ENCODE measurements around the gene MAMSTR.

The MAMSTR gene

DNA sequence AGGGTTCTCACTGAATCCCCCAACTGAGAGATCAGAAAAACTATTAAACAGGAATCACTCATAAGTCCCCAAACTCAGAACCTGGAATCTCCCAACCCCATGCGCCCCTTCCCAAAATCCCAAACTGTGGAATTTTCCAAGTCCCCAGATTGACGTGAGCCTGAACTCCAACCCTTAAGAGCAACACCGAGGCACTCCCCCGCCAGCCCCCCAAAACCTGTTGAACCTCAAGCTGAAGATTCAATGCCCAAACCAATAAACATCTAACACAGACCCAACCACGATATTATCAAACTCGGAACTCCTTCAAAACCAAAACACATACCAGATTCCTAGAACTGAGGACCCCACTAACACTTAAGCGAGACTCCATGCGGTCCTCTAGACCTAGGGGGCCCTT lies 26.6 kb upstream of the MAMSTR start:
- no peak for DNase-seq (ENCODE audit: low spot score)

- peak; percentile 66 for DNase-seq (ENCODE audit: low spot score)
Observed at GRCh38 chr19:48745208-48745995, 25.9 kb upstream of the MAMSTR start.

DNA sequence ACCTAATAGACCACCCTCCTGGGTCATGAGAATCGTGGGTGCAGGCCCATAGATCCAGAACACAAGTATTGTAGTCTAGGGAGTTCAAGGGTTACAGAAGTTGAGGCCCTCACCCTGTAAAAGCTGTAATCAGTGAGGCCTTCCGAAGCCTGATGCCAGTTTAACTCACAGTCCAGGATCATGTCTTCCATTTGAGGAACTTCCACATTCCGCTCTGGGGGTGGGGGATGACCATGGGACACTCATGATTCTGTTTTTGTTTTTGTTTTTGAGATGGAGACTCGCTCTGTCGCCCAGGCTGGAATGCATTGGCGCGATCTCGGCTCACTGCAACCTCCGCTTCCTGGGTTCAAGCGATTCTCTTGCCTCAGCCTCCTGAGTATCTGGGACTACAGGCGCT lies 22.6 kb upstream of the MAMSTR start:
- no peak for DNase-seq (ENCODE audit: low spot score)

DNA sequence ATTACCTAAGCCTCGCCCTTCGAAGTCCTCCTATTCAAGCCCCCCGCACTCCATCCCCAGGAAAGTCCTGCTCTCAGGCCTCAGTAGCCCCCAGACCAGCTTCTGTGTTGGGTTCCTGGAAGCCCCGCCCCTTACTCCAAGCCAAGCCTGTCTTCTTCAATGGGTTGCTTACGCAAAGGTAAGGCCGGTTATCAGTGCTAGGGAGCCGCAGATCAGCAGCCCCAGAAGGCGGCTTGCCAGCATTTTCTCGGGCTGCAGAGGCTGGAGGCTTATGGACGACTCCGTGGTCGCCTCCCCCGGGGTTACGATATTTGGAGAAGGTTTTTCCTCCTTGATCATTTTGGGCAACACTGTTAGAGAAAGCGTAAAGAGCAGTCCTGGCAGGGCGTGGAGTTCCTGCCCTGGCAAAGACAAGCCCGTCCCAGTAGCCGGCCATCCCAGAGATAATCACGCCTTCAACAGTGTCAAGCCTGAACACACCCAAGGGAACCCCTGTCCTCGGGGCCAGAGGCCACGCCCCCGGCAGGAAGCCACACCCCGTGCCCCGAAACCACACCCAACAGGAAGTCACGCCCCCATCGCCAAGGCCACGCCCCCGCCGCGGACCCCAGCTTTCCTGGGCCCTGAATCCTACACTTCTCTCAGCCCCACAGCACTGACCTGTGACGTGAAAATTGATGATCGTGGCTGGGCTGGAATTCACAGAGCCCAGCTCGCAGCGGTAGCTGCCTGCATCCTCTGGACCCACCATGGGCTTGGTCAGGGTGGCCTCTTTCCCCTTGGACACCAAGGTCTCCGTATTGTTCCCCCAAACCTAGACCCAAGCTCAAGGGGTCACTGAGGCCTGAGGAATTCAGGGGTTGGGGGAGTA lies 21.8 kb upstream of the MAMSTR start:
- no peak for DNase-seq (ENCODE audit: low spot score)

DNA sequence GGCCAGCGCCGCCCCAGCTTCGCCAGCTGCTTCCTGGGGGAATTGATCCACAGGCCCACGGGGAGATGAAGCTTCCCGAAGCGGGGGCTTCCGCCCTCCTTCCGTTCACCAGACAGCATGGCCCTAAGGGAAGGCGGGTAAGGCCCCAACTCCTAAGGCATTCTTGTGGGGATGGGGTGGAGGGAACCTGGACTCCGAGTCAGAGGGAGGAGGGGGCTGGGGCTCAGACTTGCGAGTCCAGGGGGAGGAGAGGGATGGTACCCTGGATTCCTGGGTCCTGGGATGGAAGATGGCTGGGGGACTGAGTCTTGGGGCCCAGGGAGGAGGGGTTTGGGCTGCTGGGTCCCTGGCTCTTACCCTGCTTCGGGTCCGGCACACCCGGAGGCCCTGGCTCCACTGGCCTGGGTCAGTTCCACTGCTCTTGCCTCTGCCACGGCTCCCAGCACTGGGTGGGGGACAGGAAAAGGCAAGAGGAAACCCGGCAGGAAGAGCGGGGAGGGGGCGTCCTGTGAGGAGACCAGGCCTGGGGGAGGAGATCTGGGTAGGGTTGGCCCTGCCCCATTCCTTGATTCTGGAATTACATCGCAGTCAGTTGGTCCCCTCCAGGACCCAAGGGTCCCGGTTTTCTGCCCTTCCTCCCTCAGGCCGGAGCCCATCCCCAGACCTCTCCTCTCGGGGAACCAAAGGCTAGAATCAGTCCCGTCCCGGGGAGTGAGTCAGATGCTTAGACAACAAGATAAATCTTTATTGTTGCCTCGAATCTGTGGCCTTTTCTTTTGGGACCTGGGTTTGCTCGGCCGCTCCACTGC lies 20.8 kb upstream of the MAMSTR start, which contains the start of gene RASIP1:
TSS of gene RASIP1 (minus strand) at position 447 of the 809 bp plus-strand sequence. CDS start at position 119, 328 bp downstream.
- no peak for DNase-seq (ENCODE audit: low spot score)

GRCh38 chr19:48739404-48740163 lies 20.1 kb upstream of the MAMSTR start:
- no peak for DNase-seq (ENCODE audit: low spot score)

GRCh38 chr19:48738557-48739403 lies 19.3 kb upstream of the MAMSTR start:
- peak; percentile 91 for DNase-seq (ENCODE audit: low spot score)

- DNase-seq (ENCODE audit: low spot score): no peak
Observed at GRCh38 chr19:48737360-48737998, 18.0 kb upstream of the MAMSTR start.

GRCh38 chr19:48735031-48735615 lies 15.6 kb upstream of the MAMSTR start:
- DNase-seq (ENCODE audit: low spot score): no peak

DNA sequence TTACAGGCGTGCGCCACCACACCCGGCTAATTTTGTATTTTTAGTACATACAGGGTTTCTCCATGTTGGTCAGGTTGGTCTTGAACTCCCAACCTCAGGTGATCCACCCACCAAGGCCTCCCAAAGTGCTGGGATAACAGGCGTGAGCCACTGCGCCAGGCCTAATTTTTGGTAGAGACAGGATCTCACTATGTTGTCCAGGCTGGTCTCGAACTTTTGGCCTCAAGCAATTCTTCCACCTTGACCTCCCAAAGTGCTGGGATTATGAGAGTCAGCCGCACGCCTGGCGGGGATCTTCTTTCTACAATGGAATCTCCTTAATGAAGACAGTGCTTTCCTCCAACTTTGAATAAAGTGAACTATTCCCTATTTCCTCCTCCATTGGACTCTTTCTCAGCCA lies 15.1 kb upstream of the MAMSTR start:
- DNase-seq (ENCODE audit: low spot score): no peak

GRCh38 chr19:48731452-48731851 lies 11.9 kb upstream of the MAMSTR start:
- DNase-seq (ENCODE audit: low spot score): no peak

GRCh38 chr19:48728911-48729664 lies 9.6 kb upstream of the MAMSTR start:
- no peak for DNase-seq (ENCODE audit: low spot score)

DNA sequence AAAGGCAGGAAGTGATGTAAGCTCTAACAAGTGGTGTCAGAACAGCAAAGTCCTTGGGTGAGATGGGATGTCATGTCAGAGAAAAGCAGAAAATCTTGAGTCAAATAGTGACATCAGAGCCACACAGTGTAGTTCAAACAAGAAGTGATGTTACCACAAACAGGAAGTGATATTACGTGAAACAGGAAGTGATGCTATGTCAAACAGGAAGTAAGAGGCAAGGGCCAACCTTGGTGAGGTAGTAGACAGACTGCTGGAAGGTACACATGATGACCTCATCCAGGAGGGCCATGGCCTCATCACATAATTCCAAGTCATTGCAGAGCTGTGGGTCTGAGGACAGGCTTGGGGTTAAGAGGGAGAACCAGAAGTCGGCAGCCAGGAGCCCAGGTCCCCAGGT lies 7.0 kb upstream of the MAMSTR start:
- peak; percentile 47 for DNase-seq (ENCODE audit: low spot score)

- DNase-seq (ENCODE audit: low spot score): peak; percentile 63
Observed at GRCh38 chr19:48724796-48725753, 5.5 kb upstream of the MAMSTR start.

DNA sequence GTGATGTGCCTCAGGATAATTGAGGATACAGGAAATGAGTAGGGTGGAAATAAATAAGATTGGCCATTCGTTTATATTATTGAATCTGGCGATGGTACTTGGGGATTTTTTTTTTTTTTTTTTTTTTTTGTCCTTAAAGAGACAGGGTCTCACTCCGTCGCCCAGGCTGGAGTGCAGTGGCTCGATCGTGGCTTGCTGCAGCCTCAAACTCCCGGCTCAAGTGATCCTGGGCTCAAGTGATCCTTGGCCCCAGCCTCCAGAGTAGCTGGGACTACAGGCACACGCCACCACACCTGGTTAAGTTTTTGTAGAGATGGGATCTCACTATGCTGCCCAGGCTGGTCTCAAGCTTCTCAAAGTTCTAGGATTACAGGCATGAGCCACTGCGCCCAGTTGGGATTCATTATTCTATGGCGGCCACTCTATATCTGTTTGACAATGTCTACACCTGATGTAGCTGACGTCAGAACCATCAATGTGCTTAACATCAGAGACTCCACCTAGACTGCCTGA lies 2.7 kb upstream of the MAMSTR start:
- no peak for DNase-seq (ENCODE audit: low spot score)

- DNase-seq (ENCODE audit: low spot score): peak; percentile 94
Observed at GRCh38 chr19:48720613-48721296, 1.2 kb upstream of the MAMSTR start.

DNA sequence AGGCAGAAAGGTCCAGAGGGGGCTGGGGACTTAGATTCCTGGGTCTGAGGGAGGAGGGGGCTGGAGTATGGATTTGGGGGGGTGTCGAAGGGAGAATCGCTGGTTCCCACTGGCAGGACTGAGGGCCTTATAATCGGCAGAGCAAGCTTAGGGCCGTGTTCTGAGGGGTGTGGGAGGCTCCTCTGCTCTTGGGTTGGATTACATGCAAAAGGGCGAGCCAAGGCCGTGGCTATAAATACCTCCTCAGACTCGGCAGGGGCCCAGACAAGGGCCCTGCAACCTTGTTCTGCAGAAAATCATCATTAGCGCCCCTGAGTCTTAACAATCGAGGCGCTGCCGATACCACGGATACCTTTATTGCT lies 707 bp upstream of the MAMSTR start:
- no peak for DNase-seq (ENCODE audit: low spot score)
